HG03342 (cell line): ENCODE data around the gene AKAP8L.

Source experiments
- ATAC-seq: cut with Tn5 transposase; IDR thresholded peaks from one replicate; pipeline ENCODE4 v1.9.1; 2021; ENCODE audit warnings: mild to moderate bottlenecking, moderate library complexity; ENCODE audit not compliant: unreplicated experiment

The AKAP8L gene, protein sequence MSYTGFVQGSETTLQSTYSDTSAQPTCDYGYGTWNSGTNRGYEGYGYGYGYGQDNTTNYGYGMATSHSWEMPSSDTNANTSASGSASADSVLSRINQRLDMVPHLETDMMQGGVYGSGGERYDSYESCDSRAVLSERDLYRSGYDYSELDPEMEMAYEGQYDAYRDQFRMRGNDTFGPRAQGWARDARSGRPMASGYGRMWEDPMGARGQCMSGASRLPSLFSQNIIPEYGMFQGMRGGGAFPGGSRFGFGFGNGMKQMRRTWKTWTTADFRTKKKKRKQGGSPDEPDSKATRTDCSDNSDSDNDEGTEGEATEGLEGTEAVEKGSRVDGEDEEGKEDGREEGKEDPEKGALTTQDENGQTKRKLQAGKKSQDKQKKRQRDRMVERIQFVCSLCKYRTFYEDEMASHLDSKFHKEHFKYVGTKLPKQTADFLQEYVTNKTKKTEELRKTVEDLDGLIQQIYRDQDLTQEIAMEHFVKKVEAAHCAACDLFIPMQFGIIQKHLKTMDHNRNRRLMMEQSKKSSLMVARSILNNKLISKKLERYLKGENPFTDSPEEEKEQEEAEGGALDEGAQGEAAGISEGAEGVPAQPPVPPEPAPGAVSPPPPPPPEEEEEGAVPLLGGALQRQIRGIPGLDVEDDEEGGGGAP

DNA sequence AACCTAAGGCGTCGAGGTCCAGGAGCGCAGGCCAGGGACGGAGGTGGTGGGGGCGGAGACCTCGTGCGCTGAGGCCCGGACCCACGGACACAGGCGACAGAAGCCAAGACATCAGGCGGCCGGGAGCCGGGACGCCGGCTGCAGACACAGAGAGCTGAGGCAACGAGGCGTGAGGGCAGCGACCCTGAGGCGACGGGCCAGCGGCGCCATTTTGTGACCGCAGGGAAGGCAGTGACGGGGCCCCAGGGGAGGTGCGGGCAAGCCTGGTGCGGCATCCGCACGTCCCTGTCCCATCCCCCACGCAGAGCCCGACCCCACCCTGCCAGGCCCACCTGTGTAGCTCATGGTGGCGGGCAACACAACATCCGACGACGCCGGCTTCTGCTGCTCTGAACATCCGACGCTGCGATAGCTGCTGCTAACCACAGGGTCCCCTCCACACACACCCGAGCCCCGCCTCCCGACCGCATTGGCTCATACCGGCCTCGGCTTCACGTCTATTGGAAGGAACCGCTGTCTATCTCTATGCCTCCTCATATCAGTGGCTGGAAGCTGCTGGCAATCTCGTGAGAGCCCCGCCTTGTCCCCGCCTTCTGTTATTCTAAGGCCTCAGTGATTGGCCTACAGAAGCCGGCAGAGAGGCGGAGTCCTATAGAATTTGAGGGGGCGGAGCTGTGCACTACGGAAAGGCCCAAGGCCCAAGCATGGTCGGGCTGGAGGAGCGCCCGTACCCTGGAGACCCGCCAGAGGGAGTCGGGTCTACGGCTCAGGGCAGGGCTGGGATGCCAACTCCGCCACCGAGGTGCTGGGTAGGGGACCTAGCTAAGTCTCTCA lies at the start of gene AKAP8L:
AKAP8L (minus strand) TSS at position 410 of the 834 bp plus-strand sequence; CDS start at position 345, 65 bp downstream.
- ATAC-seq, result peak; percentile 91

DNA sequence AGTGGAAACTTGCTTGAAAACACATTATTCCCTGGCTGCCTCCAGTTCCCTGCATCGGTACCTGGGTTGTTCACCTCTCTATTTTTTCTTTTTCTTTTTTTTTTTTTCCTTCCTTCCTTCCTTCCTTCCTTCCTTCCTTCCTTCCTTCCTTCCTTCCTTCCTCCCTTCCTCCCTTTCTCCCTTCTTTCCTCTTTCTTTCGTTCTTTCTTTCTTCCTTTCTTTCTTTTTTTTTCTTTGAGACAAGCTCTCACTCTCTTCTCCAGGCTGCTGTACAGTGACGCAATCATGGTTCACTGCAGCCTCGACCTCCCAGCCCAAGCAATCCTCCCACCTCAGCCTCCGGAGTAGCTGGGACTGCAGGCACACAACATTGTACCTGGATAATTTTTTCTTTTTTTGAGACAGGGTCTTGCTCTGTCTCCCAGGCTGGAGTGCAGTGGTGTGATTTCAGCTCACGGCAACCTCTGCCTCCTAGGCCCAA lies 49.0 kb upstream of the AKAP8L start:
- ATAC-seq, result no peak

DNA sequence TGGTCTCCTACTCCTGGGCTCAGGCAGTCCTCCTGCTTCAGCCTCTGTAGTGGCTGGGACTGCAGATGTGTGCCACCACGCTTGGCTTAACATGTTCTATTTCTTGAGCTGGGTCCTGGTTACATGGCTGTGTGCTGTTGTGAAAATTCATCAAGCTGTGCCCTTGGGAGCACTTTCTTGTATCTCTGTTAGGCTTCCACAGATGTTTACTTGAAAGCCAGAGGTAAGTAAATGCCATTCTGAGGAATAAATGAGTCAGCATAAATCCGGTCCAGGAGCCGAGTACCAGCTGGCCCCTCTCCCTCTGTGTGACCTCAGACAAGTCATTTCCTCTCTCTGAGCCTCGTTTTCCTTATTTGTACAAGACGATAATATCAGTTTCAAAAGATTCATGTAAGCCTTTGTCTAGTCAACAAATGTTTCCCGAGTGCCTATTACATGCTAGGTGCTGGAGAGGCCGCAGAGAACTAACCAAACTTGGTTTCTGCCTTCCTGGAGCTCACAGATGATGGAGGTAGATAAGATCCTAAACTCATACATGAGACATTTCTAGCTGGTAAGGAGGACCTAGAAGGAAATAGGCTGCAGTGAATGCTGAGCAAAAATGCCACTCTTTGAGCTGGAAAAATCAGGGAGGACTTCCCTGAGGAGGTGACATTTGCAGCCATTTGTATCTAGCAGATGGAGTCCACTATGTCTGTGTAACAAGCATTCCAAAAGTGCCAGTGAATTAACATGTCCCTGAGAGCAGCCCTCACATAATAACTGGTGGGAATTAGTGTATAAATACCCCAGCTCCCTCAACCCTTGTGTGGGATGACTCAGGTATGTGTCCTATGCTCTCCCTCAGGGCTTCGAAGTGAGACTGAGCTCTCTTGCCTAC lies 48.3 kb upstream of the AKAP8L start:
- ATAC-seq, result peak; percentile 50

DNA sequence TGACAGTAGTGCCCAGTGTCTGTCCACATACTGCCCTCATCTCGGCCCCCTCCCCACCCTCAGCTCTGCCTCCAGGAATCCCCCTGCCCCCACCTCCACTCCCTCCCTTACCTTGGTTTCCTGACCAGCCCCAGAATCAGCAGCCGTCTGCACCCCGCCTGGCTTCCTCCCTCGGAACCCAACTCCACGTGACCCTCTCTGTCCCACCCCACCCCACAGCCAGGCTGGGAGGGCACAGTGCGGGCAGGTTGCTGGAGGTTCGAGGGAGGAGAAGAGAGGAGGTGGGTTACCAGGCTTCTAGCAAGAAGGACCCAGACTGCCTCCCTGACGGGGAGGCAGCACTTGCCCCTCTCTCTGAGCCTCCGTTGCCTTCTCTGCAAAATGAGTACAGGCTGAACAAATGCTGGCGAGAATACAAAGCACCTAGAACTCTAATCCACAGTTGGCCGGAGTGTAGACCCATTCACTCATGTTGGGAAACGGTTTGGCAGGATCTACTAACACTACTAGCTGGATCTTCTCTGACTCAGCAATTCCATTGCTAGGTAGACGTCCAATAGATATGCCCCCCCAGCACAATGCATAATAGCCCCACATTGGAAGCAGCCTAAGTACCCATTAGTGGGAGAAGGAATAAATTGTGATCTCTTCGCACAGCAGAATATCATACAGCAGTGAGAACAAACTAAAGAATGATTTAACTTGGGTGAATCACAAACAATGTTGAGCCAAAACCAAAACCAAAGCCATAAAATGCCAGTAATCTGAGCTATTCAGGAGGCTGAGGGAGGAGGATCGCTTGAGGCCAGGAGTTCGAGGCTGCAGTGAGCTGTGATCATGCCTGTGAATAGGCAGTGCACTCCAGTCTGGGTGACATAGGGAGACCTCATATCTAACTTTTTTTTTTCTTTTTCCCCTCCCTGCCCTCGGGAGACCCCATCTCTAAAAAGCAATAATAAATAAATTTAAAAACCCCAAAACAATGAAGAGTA lies 45.9 kb upstream of the AKAP8L start, which contains the start of gene RASAL3:
RASAL3 (minus strand) TSS at position 151 of the 992 bp plus-strand sequence. CDS start 186 bp downstream, outside the sequence.
- ATAC-seq, result no peak

DNA sequence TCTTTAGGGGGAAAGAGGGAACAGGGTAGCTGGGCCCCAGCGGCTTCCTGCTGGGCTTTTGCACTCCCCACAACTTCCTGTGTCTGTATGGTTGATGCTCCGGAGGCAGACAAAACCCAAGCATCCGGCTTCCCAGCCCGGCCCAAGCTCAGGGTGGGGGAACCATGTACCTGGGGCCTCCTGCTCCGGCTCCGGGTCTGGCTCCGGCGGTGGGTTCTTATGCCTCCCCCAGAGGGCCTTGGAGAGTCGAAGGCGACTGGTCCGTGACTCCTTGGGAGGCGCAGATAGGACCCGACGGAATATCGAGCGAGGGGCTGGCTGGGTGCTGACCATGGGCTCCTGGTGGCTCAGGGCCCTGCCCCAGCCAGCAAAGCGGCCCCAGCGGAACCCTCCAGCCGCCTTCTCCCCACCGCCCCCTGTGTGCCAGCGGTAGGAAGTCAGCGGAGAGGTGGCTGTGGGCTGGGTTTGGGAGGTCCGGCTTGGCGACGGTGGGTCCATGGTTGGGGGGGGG lies 45.1 kb upstream of the AKAP8L start:
- no peak for ATAC-seq

DNA sequence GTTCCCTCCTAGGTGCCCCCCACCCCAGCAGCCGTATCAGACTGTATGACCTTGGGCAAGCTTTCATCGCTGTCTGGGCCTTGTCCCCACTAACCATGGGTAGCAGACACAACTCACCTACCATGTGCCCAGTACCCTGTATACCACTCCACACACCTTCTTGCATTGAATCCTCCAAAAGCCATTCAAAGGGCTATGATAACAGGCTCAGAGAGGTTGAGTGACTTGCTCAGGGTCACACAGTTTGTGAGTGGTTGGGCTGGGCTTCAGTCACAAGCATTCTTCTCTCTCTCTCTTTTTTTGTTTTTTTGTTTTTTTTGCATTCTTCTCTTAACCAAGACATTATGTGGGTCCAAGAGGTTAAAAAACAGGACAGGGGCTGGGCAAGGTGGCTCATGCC lies 42.9 kb upstream of the AKAP8L start:
- ATAC-seq, result no peak

DNA sequence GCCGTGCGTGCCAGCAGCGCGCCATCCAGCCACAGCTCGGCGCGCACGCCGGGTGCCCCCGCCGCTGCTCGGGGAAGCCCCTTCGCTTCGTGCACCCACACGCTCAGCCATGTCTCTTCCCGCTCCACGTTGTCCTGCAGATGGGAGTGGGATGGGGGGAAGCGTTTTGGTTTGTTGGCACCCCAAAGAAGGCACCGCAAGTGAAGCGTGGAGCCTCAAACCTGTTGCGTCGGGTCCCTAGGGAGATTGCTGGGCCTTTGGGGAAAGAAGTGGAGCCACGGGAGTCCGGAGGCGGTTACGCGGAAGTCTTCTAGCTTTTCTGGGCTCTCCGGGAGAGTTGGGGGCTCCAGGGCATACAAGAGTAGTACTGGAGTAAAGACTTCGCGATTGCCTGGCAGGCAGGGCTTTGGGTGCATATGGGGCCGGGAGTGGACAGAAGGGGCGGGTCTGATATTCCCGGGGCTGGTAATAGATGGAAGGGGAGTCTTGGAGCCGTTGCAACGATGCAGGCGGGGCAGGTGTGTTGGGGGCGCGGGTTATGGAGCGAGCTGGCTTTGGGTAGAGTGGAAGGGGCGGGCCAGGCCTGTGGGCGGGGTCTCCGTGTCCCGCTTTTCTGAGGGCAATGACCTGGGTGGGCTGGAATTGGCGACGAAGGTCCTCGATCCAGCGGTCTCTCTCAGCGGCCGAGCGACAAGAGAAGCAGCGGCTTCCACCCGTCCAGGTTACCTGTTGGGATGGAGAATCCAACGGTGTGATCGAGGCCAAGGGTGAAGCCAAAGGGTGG lies 39.1 kb upstream of the AKAP8L start:
- ATAC-seq, result no peak

DNA sequence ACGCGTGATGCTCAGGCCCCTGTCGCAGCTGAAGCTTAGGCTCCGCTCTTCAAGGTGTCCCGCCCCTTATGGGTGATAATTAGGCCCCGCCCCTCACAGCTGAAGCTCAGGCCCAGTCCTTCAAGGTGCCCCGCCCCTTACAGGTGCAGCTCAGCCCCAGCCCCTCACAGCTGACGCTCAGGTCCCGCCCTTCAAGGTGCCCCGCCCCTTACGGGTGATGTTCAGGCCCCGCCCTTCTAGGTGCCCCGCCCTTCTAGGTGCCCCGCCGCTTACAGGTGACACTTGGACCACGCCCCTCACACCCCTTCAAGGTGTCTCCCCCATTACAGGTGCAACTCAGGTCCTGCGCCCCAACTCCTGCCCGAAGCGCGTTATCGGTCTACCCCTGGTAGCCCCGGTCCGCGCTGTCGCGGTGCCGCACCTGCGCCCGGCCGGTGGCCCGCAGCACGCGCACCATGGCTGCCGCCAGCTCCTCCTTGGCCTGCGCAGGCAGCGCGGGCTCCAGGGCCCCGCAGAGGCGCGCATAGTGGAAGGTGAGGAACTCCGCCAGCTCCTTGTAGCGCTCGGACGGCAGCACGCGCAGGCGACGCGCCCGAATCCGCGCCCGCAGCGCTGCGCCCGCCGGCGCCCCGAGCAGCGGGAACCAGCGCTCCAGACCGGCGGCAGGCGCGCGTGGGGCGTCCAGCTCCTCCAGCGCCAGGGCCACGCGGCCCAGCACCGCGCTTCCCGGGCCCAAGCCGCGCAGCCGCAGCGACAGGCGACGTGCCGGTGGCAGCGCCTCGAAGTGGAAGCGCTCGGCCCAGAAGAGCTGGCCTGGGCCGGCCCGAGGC lies 38.3 kb upstream of the AKAP8L start:
- no peak for ATAC-seq

DNA sequence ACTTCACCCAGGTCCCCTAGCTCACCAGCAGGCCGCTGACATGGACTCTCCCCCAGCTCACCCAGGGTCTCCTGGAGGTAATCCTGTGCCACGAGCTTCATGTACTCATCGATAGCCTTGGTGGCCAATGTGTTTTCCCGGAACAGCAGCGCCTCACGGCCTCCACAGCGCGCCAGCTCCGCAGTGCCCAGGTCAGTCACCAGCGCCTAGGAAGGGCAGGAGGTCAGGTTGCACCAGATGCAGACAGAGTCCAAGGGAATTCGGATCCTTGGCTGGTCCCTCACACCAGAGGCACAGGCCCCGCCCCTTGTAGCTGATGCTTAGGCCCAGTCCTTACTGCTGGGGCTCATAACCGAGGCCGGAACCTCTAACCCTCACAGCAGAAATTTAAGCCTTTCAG lies 37.7 kb upstream of the AKAP8L start:
- ATAC-seq, result no peak

DNA sequence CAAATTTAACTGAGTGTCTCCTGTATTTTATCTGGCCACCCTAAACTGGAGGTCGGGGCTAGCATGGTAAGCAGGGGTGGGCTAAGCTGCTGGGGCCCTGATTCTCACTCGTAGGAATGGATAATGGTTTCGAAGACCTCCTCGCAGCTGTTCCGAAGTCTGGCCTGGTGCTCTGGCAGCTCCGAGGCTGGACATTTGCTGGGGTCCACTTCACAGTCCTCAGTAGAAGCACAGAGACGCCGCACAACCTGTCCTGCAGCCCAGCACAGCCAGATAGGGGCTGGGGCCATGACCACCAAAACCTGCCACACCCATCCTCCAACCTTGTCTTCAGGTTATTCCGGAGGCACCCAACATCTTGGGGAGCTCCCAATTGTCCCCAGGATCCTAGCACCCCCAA lies 37.2 kb upstream of the AKAP8L start:
- ATAC-seq, result no peak

DNA sequence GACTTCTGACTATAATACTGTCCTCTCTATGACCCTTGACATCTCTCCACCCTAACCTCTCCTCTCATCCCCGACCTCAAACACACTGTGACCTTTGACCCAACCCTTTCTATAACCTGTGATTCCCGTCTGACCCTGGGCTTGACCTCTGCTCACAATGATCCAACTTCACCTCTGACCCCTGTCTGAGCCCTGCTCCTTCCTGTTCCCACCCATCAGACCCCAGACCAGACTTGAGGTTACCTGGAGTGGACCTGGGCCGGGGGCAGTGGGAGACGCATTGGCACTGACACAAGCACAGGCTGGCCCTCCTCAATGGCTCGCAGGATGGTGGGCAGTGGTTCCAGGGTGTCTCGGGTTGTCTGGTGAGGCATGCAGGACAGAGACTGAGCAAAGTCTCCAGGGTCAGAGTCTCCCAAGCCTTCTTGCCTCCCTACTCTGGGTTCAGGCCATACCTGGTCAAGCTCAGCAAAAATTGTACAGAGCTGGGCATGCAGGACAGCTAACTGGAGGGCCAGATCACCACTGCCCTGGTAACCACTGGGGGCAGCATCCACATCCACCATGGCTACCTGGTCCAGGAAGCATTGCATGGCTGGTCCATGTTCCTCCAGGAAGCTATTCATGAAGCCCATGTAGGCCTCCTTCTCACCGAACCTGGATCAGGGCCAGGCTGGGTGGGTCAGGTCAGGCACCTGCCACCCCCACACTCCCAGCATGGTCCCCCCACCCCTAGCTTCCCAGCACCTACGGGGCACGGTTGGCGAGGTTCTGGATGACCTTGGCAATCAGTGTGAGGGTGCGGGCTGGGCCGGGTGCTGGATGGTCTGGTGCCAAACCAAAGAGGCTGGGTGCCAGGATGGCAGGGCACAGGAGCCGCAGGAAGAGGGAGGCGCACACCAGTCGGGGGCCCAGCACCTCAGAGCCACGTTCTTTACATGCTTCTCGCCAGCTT lies 35.4 kb upstream of the AKAP8L start:
- ATAC-seq, result no peak

DNA sequence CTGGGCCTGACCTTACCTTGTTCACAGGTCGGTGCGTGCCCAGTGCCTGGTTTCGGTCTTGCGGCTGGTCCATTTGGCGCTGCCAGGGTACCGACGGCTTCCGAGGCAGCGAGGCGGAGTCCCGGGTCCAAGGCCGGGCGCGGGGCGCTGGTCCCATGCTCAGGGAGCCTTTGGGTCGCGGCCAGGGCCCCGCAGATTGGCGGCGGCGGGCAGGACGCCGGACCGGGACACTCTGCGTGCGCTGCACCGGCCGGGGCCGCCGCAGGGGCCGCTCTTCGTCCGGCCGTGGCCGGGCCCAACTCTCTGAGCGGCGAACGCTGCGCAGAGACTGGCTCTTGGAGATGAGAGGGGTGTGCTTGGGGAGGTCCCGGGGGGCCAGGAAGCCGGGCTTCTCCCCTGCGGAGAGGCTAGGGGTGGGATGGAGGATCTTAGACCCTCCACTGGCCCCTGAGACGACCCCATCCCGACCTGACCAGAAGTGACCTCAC lies 34.3 kb upstream of the AKAP8L start:
- no peak for ATAC-seq

DNA sequence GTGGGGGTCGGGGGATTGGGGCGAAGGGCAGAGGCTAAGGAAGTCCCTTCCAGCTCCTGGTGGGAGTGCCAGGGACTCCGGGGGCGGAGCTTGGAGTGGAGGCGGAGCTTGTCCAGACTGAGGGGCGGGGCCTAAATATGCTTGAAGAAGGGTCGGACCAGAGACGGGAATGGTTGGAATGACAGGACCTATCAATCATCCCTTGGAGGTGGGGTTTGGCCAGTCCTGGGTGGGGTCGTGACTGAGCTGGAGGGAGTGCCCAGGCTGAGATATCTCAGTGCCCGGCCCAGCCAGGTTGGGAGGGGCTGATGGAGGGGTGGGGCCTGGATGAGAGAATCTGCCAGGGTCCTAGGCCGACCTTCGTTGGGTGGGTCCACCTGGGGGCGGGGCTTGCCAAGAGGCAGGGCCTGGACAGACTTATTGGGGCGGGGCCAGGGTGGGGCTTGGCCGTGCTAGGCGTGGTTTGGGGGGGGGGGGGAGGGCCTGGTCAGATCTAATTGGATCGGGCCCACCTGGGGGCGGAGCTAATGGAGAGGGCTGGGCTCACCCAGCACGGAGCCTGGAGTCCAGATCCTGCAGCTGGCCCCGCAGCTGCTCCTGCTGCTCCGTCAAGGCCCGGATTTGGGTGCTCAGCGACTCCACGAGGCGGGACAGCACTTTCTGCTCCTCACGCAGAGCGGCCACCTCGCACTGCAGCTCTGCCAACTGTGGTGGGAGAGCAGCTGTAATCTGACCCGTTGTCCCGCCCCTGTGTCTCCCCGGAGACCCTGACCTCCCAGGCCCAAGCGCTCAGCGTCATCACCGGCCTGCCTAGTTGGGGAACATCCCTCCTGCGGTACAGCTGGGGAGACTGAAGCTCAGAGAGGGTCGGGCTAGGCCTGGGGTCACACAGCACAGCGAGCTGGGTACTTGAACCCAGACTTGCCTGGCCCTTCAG lies 33.6 kb upstream of the AKAP8L start:
- no peak for ATAC-seq

DNA sequence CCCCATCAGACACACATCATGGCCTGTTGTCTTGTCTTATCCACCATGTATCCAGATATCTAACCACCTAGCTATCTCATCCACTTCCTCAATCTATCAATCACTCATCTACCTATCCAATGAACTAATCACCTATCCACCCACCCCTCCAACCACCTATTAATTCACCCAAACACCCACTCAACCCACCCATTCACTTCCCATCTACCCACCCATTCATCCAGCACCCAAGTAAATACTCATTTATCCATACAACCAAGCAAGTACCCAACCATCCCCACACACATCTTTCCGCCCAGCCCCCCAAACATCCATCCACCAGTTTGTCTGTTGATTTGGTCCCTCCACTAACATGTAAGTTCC lies 31.7 kb upstream of the AKAP8L start:
- no peak for ATAC-seq
